ELR (cell line): ENCODE results near the gene SUCO.

ENCODE experiments used
- DNase-seq: peaks from one replicate; pipeline ENCODE4 v3.0.0-alpha.2; 2015; ENCODE audit warnings: low read depth

SUCO gene

GRCh38 chr1:172647987-172648386 is 115.0 kb downstream of the SUCO start:
- no peak for DNase-seq

GRCh38 chr1:172650474-172651193 is 117.7 kb downstream of the SUCO start:
- DNase-seq = peak; percentile 57

GRCh38 chr1:172653015-172653709 is 120.2 kb downstream of the SUCO start:
- DNase-seq = peak; percentile 73

GRCh38 chr1:172654535-172654934 is 121.6 kb downstream of the SUCO start:
- peak; percentile 94 for DNase-seq

GRCh38 chr1:172656576-172656975 is 123.6 kb downstream of the SUCO start:
- no peak for DNase-seq

- DNase-seq = no peak
Measured at GRCh38 chr1:172657586-172657985, 124.6 kb downstream of the SUCO start.

- DNase-seq = no peak
Measured at GRCh38 chr1:172658871-172659453, 126.0 kb downstream of the SUCO start, which contains the start of gene FASLG. TSS of gene FASLG (plus strand) at chr1:172659103. CDS start at chr1:172659202, 99 bp downstream.

GRCh38 chr1:172661107-172661506 is 128.2 kb downstream of the SUCO start:
- DNase-seq = no peak
